Tibial nerve (tissue), 3 donors: Measurements from ENCODE around the gene RTP2.

Experiments
- POLR2A ChIP-seq, 2 donors: fragments of 450-650 bp; IDR thresholded peaks; one replicate each; pipeline ENCODE4 v1.6.1; 2017; ENCODE audit warnings: antibody characterized with exemption in 2 of 2, mild to moderate bottlenecking in 2 of 2, moderate library complexity in 2 of 2
- TF ChIP-seq, protein P1 (sequence below), 5 experiments: fragments of 200-600 bp in 3 of 5; fragments of 450-650 bp in 2 of 5; sonication (generic) in 3 of 5; IDR thresholded peaks; one replicate each; pipeline ENCODE4 v1.5.1; 2016 to 2019; ENCODE audit warnings: antibody characterized with exemption in 5 of 5, mild to moderate bottlenecking in 3 of 5, moderate library complexity in 2 of 5

DNA sequence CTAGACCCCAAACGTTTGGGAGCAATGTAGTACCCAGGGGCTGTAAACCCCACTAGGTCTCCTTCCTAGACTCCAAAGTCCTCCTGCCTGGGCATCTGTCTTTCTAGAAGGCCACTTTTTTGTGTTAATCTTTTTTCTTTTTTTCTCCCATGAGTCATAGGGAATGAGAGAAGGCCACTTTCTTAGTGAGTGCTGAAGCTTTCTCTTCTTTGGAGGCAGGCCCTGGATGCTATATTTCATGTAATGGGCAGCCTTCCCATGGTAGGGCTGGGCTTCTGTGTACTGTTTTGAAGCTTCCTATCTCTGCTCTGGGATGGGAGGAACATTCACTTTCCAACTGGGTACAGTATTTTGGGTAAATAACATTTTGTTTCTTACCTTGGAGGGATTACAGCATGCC is 15.2 kb upstream of the RTP2 start:
- TF ChIP-seq, protein P1, sequence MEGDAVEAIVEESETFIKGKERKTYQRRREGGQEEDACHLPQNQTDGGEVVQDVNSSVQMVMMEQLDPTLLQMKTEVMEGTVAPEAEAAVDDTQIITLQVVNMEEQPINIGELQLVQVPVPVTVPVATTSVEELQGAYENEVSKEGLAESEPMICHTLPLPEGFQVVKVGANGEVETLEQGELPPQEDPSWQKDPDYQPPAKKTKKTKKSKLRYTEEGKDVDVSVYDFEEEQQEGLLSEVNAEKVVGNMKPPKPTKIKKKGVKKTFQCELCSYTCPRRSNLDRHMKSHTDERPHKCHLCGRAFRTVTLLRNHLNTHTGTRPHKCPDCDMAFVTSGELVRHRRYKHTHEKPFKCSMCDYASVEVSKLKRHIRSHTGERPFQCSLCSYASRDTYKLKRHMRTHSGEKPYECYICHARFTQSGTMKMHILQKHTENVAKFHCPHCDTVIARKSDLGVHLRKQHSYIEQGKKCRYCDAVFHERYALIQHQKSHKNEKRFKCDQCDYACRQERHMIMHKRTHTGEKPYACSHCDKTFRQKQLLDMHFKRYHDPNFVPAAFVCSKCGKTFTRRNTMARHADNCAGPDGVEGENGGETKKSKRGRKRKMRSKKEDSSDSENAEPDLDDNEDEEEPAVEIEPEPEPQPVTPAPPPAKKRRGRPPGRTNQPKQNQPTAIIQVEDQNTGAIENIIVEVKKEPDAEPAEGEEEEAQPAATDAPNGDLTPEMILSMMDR (IDR thresholded peaks at IDR 0.05) = no peak
- no peak for TF ChIP-seq POLR2A (IDR thresholded peaks at IDR 0.05)
